C1 segment of cervical spinal cord (tissue), 14 donors: ENCODE measurements around the gene SSBP4.

Experiments used
- DNase-seq, 14 donors: peaks; one replicate each; lab custom pipeline; 2025; lab: John Stamatoyannopoulos, UW

SSBP4 gene

GRCh38 chr19:18483119-18483890, 64.1 kb downstream of the SSBP4 start:
- DNase-seq, result no peak
